HG03159 (cell line): ENCODE measurements around the gene AFF2.

Experiments used
- ATAC-seq: cut with Tn5 transposase; IDR thresholded peaks from one replicate; pipeline ENCODE4 v1.9.1; 2021; ENCODE audit warnings: mild to moderate bottlenecking, moderate library complexity; ENCODE audit not compliant: unreplicated experiment

AFF2 gene

GRCh38 chrX:148984238-148984637 lies 483.8 kb downstream of the AFF2 start:
- ATAC-seq, result no peak

- no peak for ATAC-seq
Measured at GRCh38 chrX:148991502-148991901, 491.1 kb downstream of the AFF2 start.

GRCh38 chrX:148995661-148996060 lies 495.2 kb downstream of the AFF2 start:
- ATAC-seq, result no peak

- ATAC-seq, result no peak
Measured at GRCh38 chrX:149002320-149002719, 501.9 kb downstream of the AFF2 start.

- no peak for ATAC-seq
Measured at GRCh38 chrX:149003863-149004660, 503.6 kb downstream of the AFF2 start.

GRCh38 chrX:149004936-149005335 lies 504.5 kb downstream of the AFF2 start:
- no peak for ATAC-seq

GRCh38 chrX:149006235-149006634 lies 505.8 kb downstream of the AFF2 start:
- ATAC-seq, result no peak

- no peak for ATAC-seq
Measured at GRCh38 chrX:149007423-149007822, 507.0 kb downstream of the AFF2 start.

GRCh38 chrX:149010013-149010852 lies 509.8 kb downstream of the AFF2 start:
- no peak for ATAC-seq

- no peak for ATAC-seq
Measured at GRCh38 chrX:149010853-149011224, 510.4 kb downstream of the AFF2 start.

GRCh38 chrX:149013081-149013480 lies 512.7 kb downstream of the AFF2 start:
- no peak for ATAC-seq

GRCh38 chrX:149021159-149021558 lies 520.7 kb downstream of the AFF2 start:
- ATAC-seq, result no peak

GRCh38 chrX:149022485-149022884 lies 522.1 kb downstream of the AFF2 start:
- no peak for ATAC-seq

- ATAC-seq, result no peak
Measured at GRCh38 chrX:149032449-149032848, 532.0 kb downstream of the AFF2 start.

GRCh38 chrX:149036086-149036485 lies 535.7 kb downstream of the AFF2 start:
- ATAC-seq, result no peak

- ATAC-seq, result no peak
Measured at GRCh38 chrX:149037281-149037870, 537.0 kb downstream of the AFF2 start.

- no peak for ATAC-seq
Measured at GRCh38 chrX:149039057-149039456, 538.6 kb downstream of the AFF2 start.

- ATAC-seq, result no peak
Measured at GRCh38 chrX:149040873-149041535, 540.6 kb downstream of the AFF2 start.

- ATAC-seq, result no peak
Measured at GRCh38 chrX:149043401-149043800, 543.0 kb downstream of the AFF2 start.

GRCh38 chrX:149044471-149044870 lies 544.1 kb downstream of the AFF2 start:
- ATAC-seq, result no peak

- ATAC-seq, result no peak
Measured at GRCh38 chrX:149045645-149046210, 545.3 kb downstream of the AFF2 start.
